ENCODE data around the gene TRIM44. TPM values are rescaled to one million over a fixed set of nuclear protein-coding genes. Genes with fewer than 3 reads are reported as not detected.

The TRIM44 gene
- total and polyA plus RNA-seq, 8 donors: 5.1 to 65.3 (median 19.1) TPM

GRCh38 chr11:35671396-35672127 lies 9.0 kb downstream of the TRIM44 start:
- Histone ChIP-seq H3K4me3 (no peak overlapping the region), H3K27ac (no peak overlapping the region), H3K9me3 (peaks cover 0 to 10% (median 5%) of the 10 kb centered on the region in 4 donors), H3K4me1 (peaks cover 14 to 61% (median 41%) of the 10 kb centered on the region in 4 donors), H3K27me3 (no peaks in the 10 kb centered on the region), H3K36me3 (peaks cover 0 to 12% (median 0%) of the 10 kb centered on the region in 4 donors)
- DNase-seq: no peak
- WGBS, 5 donors: 95 to 98% (median 96%) methylated on average over 3 of the region's 3 CpGs
- intact Hi-C loops (cut with DNase I; ENCODE audit: low total_unique reads): no loop called here
- TF ChIP-seq POLR2A (IDR thresholded peaks at IDR 0.05): no peak
- no peak for TF ChIP-seq CTCF (IDR thresholded peaks at IDR 0.05)
- no peak for TF ChIP-seq POLR2AphosphoS5 (IDR thresholded peaks at IDR 0.05)
- TF ChIP-seq EP300 (IDR thresholded peaks at IDR 0.05): no peak

- intact Hi-C loops (cut with DNase I; ENCODE audit: low total_unique reads): no loop called here
- Histone ChIP-seq H3K27ac (no peak overlapping the region), H3K9me3 (peaks cover 0 to 5% (median 0%) of the 10 kb centered on the region in 4 donors), H3K27me3 (no peaks in the 10 kb centered on the region), H3K4me3 (no peak overlapping the region), H3K36me3 (peaks cover 0 to 6% (median 0%) of the 10 kb centered on the region in 4 donors), H3K4me1 (peaks cover 14 to 67% (median 46%) of the 10 kb centered on the region in 4 donors)
- TF ChIP-seq CTCF (IDR thresholded peaks at IDR 0.05) (no peak), POLR2A (IDR thresholded peaks at IDR 0.05) (no peak), EP300 (IDR thresholded peaks at IDR 0.05) (no peak), POLR2AphosphoS5 (IDR thresholded peaks at IDR 0.05) (no peak)
- 71 to 82% (median 81%) methylated on average over 3 of the region's 3 CpGs for WGBS, 5 donors
- DNase-seq: no peak
These were observed 10.0 kb downstream of the TRIM44 start for GRCh38 chr11:35672608-35673007.

GRCh38 chr11:35675901-35676610 lies 13.5 kb downstream of the TRIM44 start:
- DNase-seq: no peak

More at GRCh38 chr11:35675901-35676610, 13.5 kb downstream of the TRIM44 start:
- intact Hi-C loops (cut with DNase I; ENCODE audit: low total_unique reads): no loop called here
- Histone ChIP-seq H3K4me1 (peaks cover 8 to 56% (median 36%) of the 10 kb centered on the region in 4 donors), H3K4me3 (no peak overlapping the region), H3K27me3 (no peaks in the 10 kb centered on the region), H3K27ac (peak overlapping the region in 2 of 5 donors; percentile 11 to 47), H3K36me3 (no peaks in the 10 kb centered on the region), H3K9me3 (no peaks in the 10 kb centered on the region)
- WGBS, 5 donors: 79 to 92% (median 87%) methylated on average over 1 of the region's 1 CpG
- TF ChIP-seq POLR2A (IDR thresholded peaks at IDR 0.05) (no peak), CTCF (IDR thresholded peaks at IDR 0.05) (no peak), POLR2AphosphoS5 (IDR thresholded peaks at IDR 0.05) (no peak)
